HepG2 (cell line): ENCODE measurements around the gene SAPCD1. TPM values are rescaled to one million over a fixed set of nuclear protein-coding genes. Genes with fewer than 3 reads are reported as not detected.

Experiments
- ADNP ChIP-seq: sonication (generic); formaldehyde crosslinking; IDR thresholded peaks from 2 replicates; pipeline ENCODE4 v1.4.0; 2020; ENCODE audit warnings: missing genetic modification reagents
- CCAR2 ChIP-seq: fragments of 200-400 bp; formaldehyde crosslinking; optimal IDR thresholded peaks from 2 replicates; pipeline ENCODE3; 2018; ENCODE audit warnings: low read depth, mild to moderate bottlenecking, low read length, moderate library complexity
- MAFF ChIP-seq: IDR thresholded peaks from 2 replicates; pipeline ENCODE4 v1.6.1; 2011; ENCODE audit warnings: low read depth, low read length, improper control_type of control experiment
- NFKBIZ ChIP-seq: IDR thresholded peaks from 2 replicates; pipeline ENCODE4 v1.6.1; 2018; ENCODE audit warnings: missing genetic modification reagents, missing compliant biosample characterization
- RBM39 ChIP-seq: fragments of 200-400 bp; formaldehyde crosslinking; IDR thresholded peaks from one replicate; pipeline ENCODE4 v1.6.1; 2018; ENCODE audit warnings: antibody characterized with exemption, mild to moderate bottlenecking, low read depth, low read length; ENCODE audit not compliant: poor library complexity, severe bottlenecking
- SOX6 ChIP-seq, 2 experiments: fragments of 450-650 bp in 1 of 2; sonication (generic) in 1 of 2; formaldehyde crosslinking in 1 of 2; IDR thresholded peaks; 2 replicates each; pipeline versions ENCODE4 v1.4.0 to v1.6.1; 2017 to 2020; ENCODE audit warnings: antibody characterized with exemption in 1 of 2, mild to moderate bottlenecking in 1 of 2, missing genetic modification reagents in 1 of 2
- SP5 ChIP-seq: IDR thresholded peaks from 2 replicates; pipeline ENCODE4 v1.6.1; 2016; ENCODE audit warnings: low read depth, borderline replicate concordance
- ZC3H4 ChIP-seq: sonication (generic); formaldehyde crosslinking; IDR thresholded peaks from 2 replicates; pipeline ENCODE4 v1.4.0; 2020; ENCODE audit warnings: missing genetic modification reagents, borderline replicate concordance
- ZMYM2 ChIP-seq: sonication (generic); formaldehyde crosslinking; IDR thresholded peaks from 2 replicates; pipeline ENCODE4 v1.8.0; 2022; ENCODE audit warnings: mild to moderate bottlenecking, missing genetic modification reagents
- ZNF138 ChIP-seq: sonication (generic); formaldehyde crosslinking; IDR thresholded peaks from 2 replicates; pipeline ENCODE4 v1.5.0; 2020; ENCODE audit warnings: mild to moderate bottlenecking, low read depth, missing genetic modification reagents
- ZNF350 ChIP-seq: sonication (generic); formaldehyde crosslinking; IDR thresholded peaks from 2 replicates; pipeline ENCODE4 v1.4.0; 2020; ENCODE audit warnings: mild to moderate bottlenecking, low read depth, missing genetic modification reagents, borderline replicate concordance
- ZNF530 ChIP-seq: sonication (generic); formaldehyde crosslinking; IDR thresholded peaks from 2 replicates; pipeline ENCODE4 v1.5.0; 2020; ENCODE audit warnings: low read depth, mild to moderate bottlenecking, missing genetic modification reagents
- ZNF615 ChIP-seq: sonication (generic); formaldehyde crosslinking; IDR thresholded peaks from 2 replicates; pipeline ENCODE4 v1.5.0; 2020; ENCODE audit warnings: mild to moderate bottlenecking, missing genetic modification reagents, borderline replicate concordance
- ZSCAN22 ChIP-seq: sonication (generic); formaldehyde crosslinking; IDR thresholded peaks from 2 replicates; pipeline ENCODE4 v1.4.0; 2020; ENCODE audit warnings: mild to moderate bottlenecking, missing genetic modification reagents
- polyA plus RNA-seq, 8 experiments: library from polyadenylated mRNA; depleted of rRNA in 3 of 8; stranded (reverse) in 7 of 8; unstranded in 1 of 8; fragments of >200 nt; fragmentation: Illumina TruSeq in 4 of 8; extraction: Trizol in 4 of 8; gene quantifications; 2 replicates each; pipeline versions ENCODE4 v1.2.1 to v1.2.3, GENCODE V29; 2011 to 2016; ENCODE audit warnings: low read depth in 4 of 8, missing spikeins in 1 of 8, mixed read lengths in 1 of 8; ENCODE audit not compliant: insufficient read depth in 1 of 8
- total RNA-seq, 5 experiments: library from RNA; depleted of rRNA; stranded (reverse); fragments of >200 nt; fragmentation: Illumina TruSeq; extraction: Trizol; gene quantifications; 2 replicates each; pipeline ENCODE4 v1.2.3, GENCODE V29; 2016; ENCODE audit warnings: low read depth in 1 of 5
- TF ChIP-seq, protein P1 (sequence below): IDR thresholded peaks from 2 replicates; pipeline ENCODE4 v1.6.1; 2016; ENCODE audit warnings: mild to moderate bottlenecking, missing biosample characterization, missing genetic modification reagents
- TF ChIP-seq, protein P2 (sequence below), 2 experiments: sonication (generic) in 1 of 2; formaldehyde crosslinking in 1 of 2; IDR thresholded peaks; 2 replicates each; pipeline versions ENCODE4 v1.4.0 to v1.6.1; 2018 to 2020; ENCODE audit warnings: missing genetic modification reagents in 2 of 2, borderline replicate concordance in 1 of 2, low read depth in 1 of 2, mild to moderate bottlenecking in 1 of 2, missing biosample characterization in 1 of 2
- TF ChIP-seq, protein P3 (sequence below): sonication (generic); formaldehyde crosslinking; IDR thresholded peaks from 2 replicates; pipeline ENCODE4 v1.4.0; 2020; ENCODE audit warnings: missing genetic modification reagents, borderline replicate concordance
- TF ChIP-seq, protein P4 (sequence below): sonication (generic); formaldehyde crosslinking; IDR thresholded peaks from 2 replicates; pipeline ENCODE4 v1.8.0; 2022; ENCODE audit warnings: missing genetic modification reagents, mild to moderate bottlenecking, moderate library complexity, borderline replicate concordance

Gene SAPCD1
- total and polyA plus RNA-seq, 2 of the 13 experiments (the other 11 are each of a cell fraction or from before 2014, with no cell fraction given) = 2.5 to 3.9 TPM

DNA sequence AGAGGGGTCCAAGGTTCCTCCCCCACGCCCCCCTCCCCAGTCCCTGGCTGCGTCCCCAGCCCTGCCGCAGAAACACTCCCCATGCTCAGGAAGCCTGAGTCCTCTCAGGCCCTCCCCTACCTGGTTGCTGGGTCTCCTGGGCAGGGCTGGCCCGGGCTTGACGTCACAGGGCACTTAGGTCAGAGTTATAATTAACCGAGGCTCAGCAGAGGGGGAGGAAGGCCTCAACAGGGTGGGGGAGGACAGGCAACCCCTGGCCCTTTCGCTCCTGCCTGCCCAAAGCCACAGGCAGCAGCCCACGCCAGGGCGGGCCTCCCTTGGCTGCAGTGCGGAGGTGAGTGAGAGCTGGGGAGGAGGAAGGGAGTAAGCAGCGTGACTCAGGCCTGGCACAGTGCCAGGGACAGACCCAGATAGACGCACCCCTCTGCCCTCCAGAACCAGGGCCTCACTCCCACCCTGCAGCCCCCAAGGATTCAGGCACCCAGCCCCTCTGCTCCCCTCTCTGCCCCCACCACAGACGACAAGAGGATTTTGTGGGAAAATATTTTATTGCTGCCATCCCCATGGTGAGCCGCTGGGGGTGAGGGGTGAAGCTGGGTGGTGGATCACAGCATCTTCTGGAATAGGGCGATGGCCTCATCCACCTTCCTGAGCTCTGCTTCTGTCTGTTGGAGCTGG is 14.7 kb downstream of the SAPCD1 start, which contains the start of gene VWA7 (continued):
- TF ChIP-seq SP5 (CRISPR knock-in tag) (peak; percentile 75; the same call in 1 of the 2 replicates), ZNF615 (CRISPR knock-in tag) (no peak), ZNF350 (CRISPR knock-in tag) (peak; percentile 75; the same call in 1 of the 2 replicates), ZNF138 (no peak), ZMYM2 (CRISPR knock-in tag) (no peak), NFKBIZ (CRISPR knock-in tag) (no peak), ZNF530 (CRISPR knock-in tag) (no peak), SOX6 (IDR thresholded peaks at IDR 0.05) (no peak), SOX6 (CRISPR knock-in tag; IDR thresholded peaks at IDR 0.05) (peak; percentile 83), CCAR2 (no peak), ADNP (CRISPR knock-in tag) (no peak), ZC3H4 (CRISPR knock-in tag) (no peak; the same call in 1 of the 2 replicates), MAFF (no peak), ZSCAN22 (no peak), RBM39 (no peak)
- TF ChIP-seq, protein P1, sequence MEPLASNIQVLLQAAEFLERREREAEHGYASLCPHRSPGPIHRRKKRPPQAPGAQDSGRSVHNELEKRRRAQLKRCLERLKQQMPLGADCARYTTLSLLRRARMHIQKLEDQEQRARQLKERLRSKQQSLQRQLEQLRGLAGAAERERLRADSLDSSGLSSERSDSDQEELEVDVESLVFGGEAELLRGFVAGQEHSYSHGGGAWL (CRISPR knock-in tag) = peak; percentile 50; the same call in 1 of the 2 replicates
- TF ChIP-seq, protein P2, sequence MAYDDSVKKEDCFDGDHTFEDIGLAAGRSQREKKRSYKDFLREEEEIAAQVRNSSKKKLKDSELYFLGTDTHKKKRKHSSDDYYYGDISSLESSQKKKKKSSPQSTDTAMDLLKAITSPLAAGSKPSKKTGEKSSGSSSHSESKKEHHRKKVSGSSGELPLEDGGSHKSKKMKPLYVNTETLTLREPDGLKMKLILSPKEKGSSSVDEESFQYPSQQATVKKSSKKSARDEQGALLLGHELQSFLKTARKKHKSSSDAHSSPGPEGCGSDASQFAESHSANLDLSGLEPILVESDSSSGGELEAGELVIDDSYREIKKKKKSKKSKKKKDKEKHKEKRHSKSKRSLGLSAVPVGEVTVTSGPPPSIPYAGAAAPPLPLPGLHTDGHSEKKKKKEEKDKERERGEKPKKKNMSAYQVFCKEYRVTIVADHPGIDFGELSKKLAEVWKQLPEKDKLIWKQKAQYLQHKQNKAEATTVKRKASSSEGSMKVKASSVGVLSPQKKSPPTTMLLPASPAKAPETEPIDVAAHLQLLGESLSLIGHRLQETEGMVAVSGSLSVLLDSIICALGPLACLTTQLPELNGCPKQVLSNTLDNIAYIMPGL (CRISPR knock-in tag; IDR thresholded peaks at IDR 0.05; ENCODE audit: borderline replicate concordance in 1 of 2, low read depth in 1 of 2) = peak in 1 of 2 experiments; percentile 46; a peak in 1 of 4 replicates
- TF ChIP-seq, protein P3, sequence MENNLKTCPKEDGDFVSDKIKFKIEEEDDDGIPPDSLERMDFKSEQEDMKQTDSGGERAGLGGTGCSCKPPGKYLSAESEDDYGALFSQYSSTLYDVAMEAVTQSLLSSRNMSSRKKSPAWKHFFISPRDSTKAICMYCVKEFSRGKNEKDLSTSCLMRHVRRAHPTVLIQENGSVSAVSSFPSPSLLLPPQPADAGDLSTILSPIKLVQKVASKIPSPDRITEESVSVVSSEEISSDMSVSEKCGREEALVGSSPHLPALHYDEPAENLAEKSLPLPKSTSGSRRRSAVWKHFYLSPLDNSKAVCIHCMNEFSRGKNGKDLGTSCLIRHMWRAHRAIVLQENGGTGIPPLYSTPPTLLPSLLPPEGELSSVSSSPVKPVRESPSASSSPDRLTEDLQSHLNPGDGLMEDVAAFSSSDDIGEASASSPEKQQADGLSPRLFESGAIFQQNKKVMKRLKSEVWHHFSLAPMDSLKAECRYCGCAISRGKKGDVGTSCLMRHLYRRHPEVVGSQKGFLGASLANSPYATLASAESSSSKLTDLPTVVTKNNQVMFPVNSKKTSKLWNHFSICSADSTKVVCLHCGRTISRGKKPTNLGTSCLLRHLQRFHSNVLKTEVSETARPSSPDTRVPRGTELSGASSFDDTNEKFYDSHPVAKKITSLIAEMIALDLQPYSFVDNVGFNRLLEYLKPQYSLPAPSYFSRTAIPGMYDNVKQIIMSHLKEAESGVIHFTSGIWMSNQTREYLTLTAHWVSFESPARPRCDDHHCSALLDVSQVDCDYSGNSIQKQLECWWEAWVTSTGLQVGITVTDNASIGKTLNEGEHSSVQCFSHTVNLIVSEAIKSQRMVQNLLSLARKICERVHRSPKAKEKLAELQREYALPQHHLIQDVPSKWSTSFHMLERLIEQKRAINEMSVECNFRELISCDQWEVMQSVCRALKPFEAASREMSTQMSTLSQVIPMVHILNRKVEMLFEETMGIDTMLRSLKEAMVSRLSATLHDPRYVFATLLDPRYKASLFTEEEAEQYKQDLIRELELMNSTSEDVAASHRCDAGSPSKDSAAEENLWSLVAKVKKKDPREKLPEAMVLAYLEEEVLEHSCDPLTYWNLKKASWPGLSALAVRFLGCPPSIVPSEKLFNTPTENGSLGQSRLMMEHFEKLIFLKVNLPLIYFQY = peak; percentile 91; the same call in 1 of the 2 replicates
- TF ChIP-seq, protein P4, sequence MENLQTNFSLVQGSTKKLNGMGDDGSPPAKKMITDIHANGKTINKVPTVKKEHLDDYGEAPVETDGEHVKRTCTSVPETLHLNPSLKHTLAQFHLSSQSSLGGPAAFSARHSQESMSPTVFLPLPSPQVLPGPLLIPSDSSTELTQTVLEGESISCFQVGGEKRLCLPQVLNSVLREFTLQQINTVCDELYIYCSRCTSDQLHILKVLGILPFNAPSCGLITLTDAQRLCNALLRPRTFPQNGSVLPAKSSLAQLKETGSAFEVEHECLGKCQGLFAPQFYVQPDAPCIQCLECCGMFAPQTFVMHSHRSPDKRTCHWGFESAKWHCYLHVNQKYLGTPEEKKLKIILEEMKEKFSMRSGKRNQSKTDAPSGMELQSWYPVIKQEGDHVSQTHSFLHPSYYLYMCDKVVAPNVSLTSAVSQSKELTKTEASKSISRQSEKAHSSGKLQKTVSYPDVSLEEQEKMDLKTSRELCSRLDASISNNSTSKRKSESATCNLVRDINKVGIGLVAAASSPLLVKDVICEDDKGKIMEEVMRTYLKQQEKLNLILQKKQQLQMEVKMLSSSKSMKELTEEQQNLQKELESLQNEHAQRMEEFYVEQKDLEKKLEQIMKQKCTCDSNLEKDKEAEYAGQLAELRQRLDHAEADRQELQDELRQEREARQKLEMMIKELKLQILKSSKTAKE (CRISPR knock-in tag) = no peak; the same call in 1 of the 2 replicates
